ENCODE results near the gene SLC35A2. TPM values are rescaled to one million over a fixed set of nuclear protein-coding genes. Genes with fewer than 3 reads are reported as not detected.
"Not testable (repeated sequence)": the region's sequence is repeated elsewhere in the genome, so short reads cannot be mapped to it uniquely, and the experiment has no call there.

The SLC35A2 gene
- total RNA-seq, 2 experiments from 2014 or later = 9.9 to 22.2 TPM

- BruUV-seq (replicated peaks) = no TSS peak
- H3K4me2 ChIP-seq (ENCODE audit: low read length) = no peak overlapping the region
- POLR2A ChIA-PET = no interaction called here
Observed at GRCh38 chrX:48864210-48864609, 47.2 kb downstream of the SLC35A2 start.

DNA sequence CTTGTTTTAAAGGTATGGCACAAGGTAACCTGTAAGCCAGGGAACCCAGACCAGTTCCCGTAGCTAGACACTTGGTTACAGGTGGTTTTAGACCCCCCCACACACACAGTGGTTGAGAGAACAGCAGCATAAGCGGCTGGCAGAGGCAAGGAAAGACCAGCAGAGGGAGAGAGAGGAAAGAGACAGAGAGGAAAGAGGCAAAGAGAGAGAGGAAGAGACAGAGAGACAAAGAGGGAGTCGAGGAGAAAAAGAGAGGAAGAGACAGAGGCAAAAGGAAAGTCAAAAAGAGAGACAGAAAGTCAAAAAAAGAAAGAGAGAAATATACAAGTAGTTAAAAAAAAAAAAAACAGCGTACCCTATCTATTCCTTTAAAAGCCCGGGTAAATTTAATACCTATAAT, 56.5 kb downstream of the SLC35A2 start:
- no TSS peak for BruUV-seq (replicated peaks)
- Histone ChIP-seq H3K4me2 (ENCODE audit: low read length) (no peak overlapping the region), H3K27ac (ENCODE audit: low read depth, low read length, poor library complexity, severe bottlenecking) (no peak overlapping the region), H2AFZ (ENCODE audit: low read length) (no peak overlapping the region), H3K36me3 (ENCODE audit: insufficient read depth, low read length) (no peaks in the 10 kb centered on the region), H3K4me3 (ENCODE audit: low read depth, low read length, poor library complexity, severe bottlenecking) (no peak overlapping the region), H4K20me1 (ENCODE audit: insufficient read depth, low read length) (no peaks in the 10 kb centered on the region), H3K4me1 (ENCODE audit: insufficient read depth, low read length, poor library complexity, severe bottlenecking) (no peaks in the 10 kb centered on the region), H3K9me2 (ENCODE audit: insufficient read depth, low read length) (no peaks in the 10 kb centered on the region), H3K79me2 (ENCODE audit: insufficient read depth, low read depth, low read length) (no peaks in the 10 kb centered on the region), H3K9me3 (ENCODE audit: low read length) (no peaks in the 10 kb centered on the region)
- POLR2A ChIA-PET = no interaction called here
- intact Hi-C loops (cut with micrococcal nuclease; ENCODE audit: unreplicated experiment) = no loop called here
- no peak for TF ChIP-seq EZH2phosphoT487 (IDR thresholded peaks at IDR 0.05; ENCODE audit: borderline replicate concordance, low read depth, low read length)
- TF ChIP-seq, protein P1, sequence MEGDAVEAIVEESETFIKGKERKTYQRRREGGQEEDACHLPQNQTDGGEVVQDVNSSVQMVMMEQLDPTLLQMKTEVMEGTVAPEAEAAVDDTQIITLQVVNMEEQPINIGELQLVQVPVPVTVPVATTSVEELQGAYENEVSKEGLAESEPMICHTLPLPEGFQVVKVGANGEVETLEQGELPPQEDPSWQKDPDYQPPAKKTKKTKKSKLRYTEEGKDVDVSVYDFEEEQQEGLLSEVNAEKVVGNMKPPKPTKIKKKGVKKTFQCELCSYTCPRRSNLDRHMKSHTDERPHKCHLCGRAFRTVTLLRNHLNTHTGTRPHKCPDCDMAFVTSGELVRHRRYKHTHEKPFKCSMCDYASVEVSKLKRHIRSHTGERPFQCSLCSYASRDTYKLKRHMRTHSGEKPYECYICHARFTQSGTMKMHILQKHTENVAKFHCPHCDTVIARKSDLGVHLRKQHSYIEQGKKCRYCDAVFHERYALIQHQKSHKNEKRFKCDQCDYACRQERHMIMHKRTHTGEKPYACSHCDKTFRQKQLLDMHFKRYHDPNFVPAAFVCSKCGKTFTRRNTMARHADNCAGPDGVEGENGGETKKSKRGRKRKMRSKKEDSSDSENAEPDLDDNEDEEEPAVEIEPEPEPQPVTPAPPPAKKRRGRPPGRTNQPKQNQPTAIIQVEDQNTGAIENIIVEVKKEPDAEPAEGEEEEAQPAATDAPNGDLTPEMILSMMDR (conservative IDR thresholded peaks at IDR 0.05; ENCODE audit: low read length) = peak; percentile 51; the same call in 1 of the 2 replicates
- peak; percentile 33 for DNase-seq (ENCODE audit: low spot score)
- CTCF ChIA-PET (ENCODE audit: unreplicated experiment) = no interaction called here

More at GRCh38 chrX:48864210-48864609, 47.2 kb downstream of the SLC35A2 start:
- Histone ChIP-seq H3K27ac (ENCODE audit: low read depth, low read length, poor library complexity, severe bottlenecking) (no peak overlapping the region), H3K36me3 (ENCODE audit: insufficient read depth, low read length) (no peaks in the 10 kb centered on the region), H3K4me1 (ENCODE audit: insufficient read depth, low read length, poor library complexity, severe bottlenecking) (no peaks in the 10 kb centered on the region), H4K20me1 (ENCODE audit: insufficient read depth, low read length) (no peaks in the 10 kb centered on the region), H2AFZ (ENCODE audit: low read length) (no peak overlapping the region), H3K9me2 (ENCODE audit: insufficient read depth, low read length) (no peaks in the 10 kb centered on the region), H3K4me3 (ENCODE audit: low read depth, low read length, poor library complexity, severe bottlenecking) (no peak overlapping the region), H3K79me2 (ENCODE audit: insufficient read depth, low read depth, low read length) (no peaks in the 10 kb centered on the region), H3K9me3 (ENCODE audit: low read length) (no peaks in the 10 kb centered on the region)
- intact Hi-C loops (cut with micrococcal nuclease; ENCODE audit: unreplicated experiment) = no loop called here
- CTCF ChIA-PET (ENCODE audit: unreplicated experiment) = no interaction called here
- DNase-seq (ENCODE audit: low spot score) = no peak
- TF ChIP-seq, protein P1 (conservative IDR thresholded peaks at IDR 0.05; ENCODE audit: low read length) = no peak
- TF ChIP-seq EZH2phosphoT487 (IDR thresholded peaks at IDR 0.05; ENCODE audit: borderline replicate concordance, low read depth, low read length) = no peak

- H3K9me3 ChIP-seq (ENCODE audit: low read length); H3K27ac ChIP-seq (ENCODE audit: low read depth, low read length, poor library complexity, severe bottlenecking); DNase-seq (ENCODE audit: low spot score); CTCF ChIA-PET (ENCODE audit: unreplicated experiment); H3K79me2 ChIP-seq (ENCODE audit: insufficient read depth, low read depth, low read length); H3K9me2 ChIP-seq (ENCODE audit: insufficient read depth, low read length); intact Hi-C loops (cut with micrococcal nuclease; ENCODE audit: unreplicated experiment); BruUV-seq (replicated peaks); H4K20me1 ChIP-seq (ENCODE audit: insufficient read depth, low read length); H3K4me1 ChIP-seq (ENCODE audit: insufficient read depth, low read length, poor library complexity, severe bottlenecking); H3K36me3 ChIP-seq (ENCODE audit: insufficient read depth, low read length); H3K4me3 ChIP-seq (ENCODE audit: low read depth, low read length, poor library complexity, severe bottlenecking); H2AFZ ChIP-seq (ENCODE audit: low read length); H3K4me2 ChIP-seq (ENCODE audit: low read length): not testable (repeated sequence)
- POLR2A ChIA-PET = interaction anchor here (0.6 kb wide), 1 partner anchor 201 kb away, joined by 5 read pairs; no protein-coding TSS in a partner anchor
Observed at GRCh38 chrX:48854121-48854804, 57.2 kb downstream of the SLC35A2 start.

DNA sequence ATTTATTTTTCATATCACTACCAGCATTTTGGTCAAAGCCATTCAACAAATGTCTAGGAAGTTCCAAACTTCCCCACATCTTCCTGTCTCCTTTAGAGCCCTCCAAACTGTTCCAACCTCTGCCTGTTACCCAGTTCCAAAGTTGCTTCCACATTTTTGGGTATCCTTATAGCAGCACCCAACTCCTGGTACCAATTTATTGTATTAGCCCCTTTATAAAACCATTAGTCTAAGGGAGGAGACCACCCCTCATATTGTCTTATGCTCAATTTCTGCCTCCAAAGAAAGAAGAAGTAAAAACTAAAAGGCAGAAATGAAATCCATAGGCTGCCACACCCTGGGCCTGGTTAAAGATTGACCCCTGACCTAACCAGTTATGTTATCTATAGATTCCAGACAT, 58.0 kb downstream of the SLC35A2 start:
- H3K4me1 ChIP-seq (ENCODE audit: insufficient read depth, low read length, poor library complexity, severe bottlenecking); H3K27ac ChIP-seq (ENCODE audit: low read depth, low read length, poor library complexity, severe bottlenecking); H3K4me3 ChIP-seq (ENCODE audit: low read depth, low read length, poor library complexity, severe bottlenecking); H3K36me3 ChIP-seq (ENCODE audit: insufficient read depth, low read length); H2AFZ ChIP-seq (ENCODE audit: low read length); BruUV-seq (replicated peaks); CTCF ChIA-PET (ENCODE audit: unreplicated experiment); H3K9me3 ChIP-seq (ENCODE audit: low read length); H4K20me1 ChIP-seq (ENCODE audit: insufficient read depth, low read length); H3K4me2 ChIP-seq (ENCODE audit: low read length); H3K9me2 ChIP-seq (ENCODE audit: insufficient read depth, low read length); intact Hi-C loops (cut with micrococcal nuclease; ENCODE audit: unreplicated experiment); DNase-seq (ENCODE audit: low spot score); H3K79me2 ChIP-seq (ENCODE audit: insufficient read depth, low read depth, low read length): not testable (repeated sequence)
- POLR2A ChIA-PET = interaction anchor here (0.6 kb wide), 1 partner anchor 200 kb away, joined by 5 read pairs; no protein-coding TSS in a partner anchor

Data from OCI-LY7 (cell line).